ENCODE results near the gene MRPL24.

DNA sequence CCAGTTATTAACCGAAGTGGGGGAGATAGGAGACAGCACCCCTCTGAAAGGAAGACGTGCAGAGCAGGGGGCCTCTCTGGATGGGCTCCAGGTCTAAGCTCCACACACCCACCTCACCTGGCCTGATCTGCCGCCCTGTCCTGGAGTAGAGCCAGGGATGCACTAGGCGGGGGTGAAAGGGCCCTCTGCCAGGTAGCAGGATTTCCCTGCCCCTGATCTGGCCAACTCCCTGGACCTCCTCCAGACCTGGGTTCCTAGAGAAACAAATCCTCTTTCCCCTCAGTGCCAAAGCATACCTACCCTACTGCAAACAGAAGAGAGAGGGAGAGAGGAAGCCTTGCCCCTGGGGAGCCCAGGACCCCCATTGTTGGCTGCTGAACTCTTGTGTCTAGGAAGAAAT, 37.6 kb downstream of the MRPL24 start:
- TF ChIP-seq CTCF (IDR thresholded peaks at IDR 0.05; ENCODE audit: low read length) (no peak), EZH2phosphoT487 (IDR thresholded peaks at IDR 0.05; ENCODE audit: low read length) (no peak)

Data from MM.1S (cell line).